ENCODE results near the gene RACK1. TPM values are rescaled to one million over a fixed set of nuclear protein-coding genes. Genes with fewer than 3 reads are reported as not detected.
A peak's percentile ranks its signal among the peaks of the same experiment; 100 is the strongest.

RACK1 gene
- total RNA-seq, 4 donors from 2014 or later, result 2,254 to 3,332 (median 2,569) TPM

- intact Hi-C loops (cut with DNase I), result loop anchor here (5.0 kb wide), 1 partner anchor 33 kb away; no protein-coding TSS in a partner anchor
These were observed 23.6 kb downstream of the RACK1 start for GRCh38 chr5:181220178-181220515.

GRCh38 chr5:181219262-181220177 lies 24.2 kb downstream of the RACK1 start:
- peaks cover 16 to 26% of the 10 kb centered on the region in 2 donors for H3K4me1 ChIP-seq
- TF ChIP-seq POLR2A (IDR thresholded peaks at IDR 0.05), result no peak
- no peak for TF ChIP-seq CTCF (IDR thresholded peaks at IDR 0.05)
- intact Hi-C loops (cut with DNase I), result loop anchor here (5.0 kb wide), 1 partner anchor 32 kb away; no protein-coding TSS in a partner anchor
- H3K27me3 ChIP-seq, result no peaks in the 10 kb centered on the region
- no peak overlapping the region for H3K27ac ChIP-seq
- no peak for DNase-seq
- H3K4me3 ChIP-seq (replicated peaks in 1 of 3), result no peak overlapping the region
- no peaks in the 10 kb centered on the region for H3K9me3 ChIP-seq
- 63 to 66% methylated on average over 49 of the region's 49 CpGs for WGBS, 2 donors
- no peaks in the 10 kb centered on the region for H3K36me3 ChIP-seq

More at GRCh38 chr5:181220178-181220515, 23.6 kb downstream of the RACK1 start:
- 88 to 89% methylated on average over 10 of the region's 10 CpGs for WGBS, 2 donors
- no peak for TF ChIP-seq POLR2A (IDR thresholded peaks at IDR 0.05)
- no peak for TF ChIP-seq CTCF (IDR thresholded peaks at IDR 0.05)
- no peaks in the 10 kb centered on the region for H3K27me3 ChIP-seq
- no peak overlapping the region for H3K27ac ChIP-seq
- no peak for DNase-seq
- no peaks in the 10 kb centered on the region for H3K36me3 ChIP-seq
- no peaks in the 10 kb centered on the region for H3K9me3 ChIP-seq
- no peak overlapping the region for H3K4me3 ChIP-seq (replicated peaks in 1 of 3)
- peaks cover 20 to 32% of the 10 kb centered on the region in 2 donors for H3K4me1 ChIP-seq

GRCh38 chr5:181218795-181219124 lies 24.9 kb downstream of the RACK1 start:
- Histone ChIP-seq H3K27me3 (no peaks in the 10 kb centered on the region), H3K36me3 (no peaks in the 10 kb centered on the region), H3K9me3 (no peaks in the 10 kb centered on the region), H3K4me1 (peaks cover 8 to 20% of the 10 kb centered on the region in 2 donors), H3K4me3 (replicated peaks in 1 of 3) (peak overlapping the region in 1 of 3 donors; percentile 4), H3K27ac (peak overlapping the region in 1 of 3 donors; percentile 63)
- no peak for TF ChIP-seq POLR2A (IDR thresholded peaks at IDR 0.05)
- TF ChIP-seq CTCF (IDR thresholded peaks at IDR 0.05), result no peak
- no peak for DNase-seq
- WGBS, 2 donors, result 36 to 40% methylated on average over 10 of the region's 10 CpGs
- intact Hi-C loops (cut with DNase I), result no loop called here

- WGBS, 2 donors, result 3 to 5% methylated on average over 13 of the region's 13 CpGs
- no peak for TF ChIP-seq CTCF (IDR thresholded peaks at IDR 0.05)
- TF ChIP-seq POLR2A (IDR thresholded peaks at IDR 0.05), result no peak
- Histone ChIP-seq H3K9me3 (no peaks in the 10 kb centered on the region), H3K36me3 (no peaks in the 10 kb centered on the region), H3K27ac (peak overlapping the region in 2 of 3 donors; percentile 63 to 70), H3K27me3 (no peaks in the 10 kb centered on the region), H3K4me1 (peaks cover 8 to 20% of the 10 kb centered on the region in 2 donors), H3K4me3 (replicated peaks in 1 of 3) (peak overlapping the region in 1 of 3 donors; percentile 30)
- peak in 1 of 2 donors; percentile 49 for DNase-seq
- intact Hi-C loops (cut with DNase I), result no loop called here
These were observed 26.0 kb downstream of the RACK1 start for GRCh38 chr5:181217803-181218062.

- Histone ChIP-seq H3K27ac (peak overlapping the region in 2 of 3 donors; percentile 63 to 70), H3K4me3 (replicated peaks in 1 of 3) (peak overlapping the region in 1 of 3 donors; percentile 30), H3K4me1 (peaks cover 8 to 20% of the 10 kb centered on the region in 2 donors), H3K36me3 (no peaks in the 10 kb centered on the region), H3K27me3 (no peaks in the 10 kb centered on the region), H3K9me3 (no peaks in the 10 kb centered on the region)
- WGBS, 2 donors, result 1 to 2% methylated on average over 45 to 46 of the region's 46 CpGs
- TF ChIP-seq CTCF (IDR thresholded peaks at IDR 0.05) (peak in 2 of 6 experiments; percentile 10 to 25), POLR2A (IDR thresholded peaks at IDR 0.05) (no peak)
- intact Hi-C loops (cut with DNase I), result no loop called here
- peak; percentile 58 to 60 for DNase-seq
These were observed 26.4 kb downstream of the RACK1 start for GRCh38 chr5:181217111-181217802.

Data from thyroid gland (tissue), 4 donors.